GM19372 (cell line): ENCODE measurements around the gene TNFRSF1B.

Experiments used
- ATAC-seq: cut with Tn5 transposase; IDR thresholded peaks from one replicate; pipeline ENCODE4 v1.9.1; 2021; ENCODE audit warnings: mild to moderate bottlenecking, low read depth, moderate library complexity; ENCODE audit not compliant: unreplicated experiment

TNFRSF1B gene

DNA sequence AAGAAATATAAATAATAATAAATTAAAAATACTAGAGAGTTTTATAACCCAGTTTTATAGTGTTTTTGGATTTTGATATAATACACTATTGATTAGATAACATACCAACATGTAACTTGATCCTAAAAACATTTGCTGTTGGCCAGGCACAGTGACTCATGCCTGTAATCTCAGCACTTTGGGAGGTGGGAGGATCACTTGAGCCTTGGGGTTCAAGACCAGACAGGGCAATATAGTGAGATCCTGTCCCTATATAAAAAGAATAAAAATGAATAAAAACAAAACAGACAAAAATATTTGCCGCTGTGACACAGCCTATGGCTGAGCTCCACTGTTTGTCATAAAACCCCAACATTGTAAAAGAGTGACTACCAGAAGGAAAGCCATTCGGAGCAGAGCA lies 89.1 kb downstream of the TNFRSF1B start:
- ATAC-seq, result no peak

- no peak for ATAC-seq
These were observed 91.5 kb downstream of the TNFRSF1B start for GRCh38 chr1:12258272-12258671.
